H1 (cell line): ENCODE results near the gene SAMD4A. TPM values are rescaled to one million over a fixed set of nuclear protein-coding genes. Genes with fewer than 3 reads are reported as not detected.

Experiments used
- CTCF ChIA-PET: fragments of 300-600 bp; sonication (Branson Sonifier 250); formaldehyde crosslinking; loops from one replicate; lab custom pipeline; 2021; ENCODE audit not compliant: partially characterized antibody; lab: Charles Lee
- POLR2A ChIA-PET: fragments of 300-600 bp; sonication (Branson Sonifier 250); formaldehyde crosslinking; loops from one replicate; lab custom pipeline; 2021; ENCODE audit warnings: inconsistent platforms; ENCODE audit not compliant: partially characterized antibody; lab: Charles Lee
- DNase-seq, 2 experiments: peaks; one replicate each; pipeline versions ENCODE4 v3.0.0 to v3.0.0-alpha.2; 2010 to 2022; ENCODE audit warnings: low spot score in 2 of 2, low read depth in 1 of 2, mixed read lengths in 1 of 2
- FAIRE-seq: peaks from 2 replicates; lab custom pipeline; 2011; peaks lifted over from hg19 to GRCh38; lab: Jason Lieb, UNC
- H2AFZ ChIP-seq: 2 replicates; pipeline ENCODE4 v1.8.1; 2012; ENCODE audit warnings: low read length, inconsistent platforms
- H2AK5ac ChIP-seq: 2 replicates; pipeline ENCODE4 v1.6.1; 2013; ENCODE audit warnings: low read depth, low read length
- H2BK120ac ChIP-seq: replicated peaks from 2 replicates; pipeline ENCODE3; 2013; ENCODE audit warnings: low read depth, low read length, inconsistent platforms
- H2BK12ac ChIP-seq: 2 replicates; pipeline ENCODE4 v1.6.1; 2013; ENCODE audit warnings: low read depth, low read length
- H2BK15ac ChIP-seq: 2 replicates; pipeline ENCODE4 v1.6.1; 2013; ENCODE audit warnings: low read length
- H2BK20ac ChIP-seq: 2 replicates; pipeline ENCODE4 v1.6.1; 2013; ENCODE audit warnings: low read length
- H2BK5ac ChIP-seq: 2 replicates; pipeline ENCODE4 v1.6.1; 2013; ENCODE audit warnings: low read depth, low read length
- H3K14ac ChIP-seq: 2 replicates; pipeline ENCODE4 v1.6.1; 2013; ENCODE audit warnings: inconsistent platforms; ENCODE audit not compliant: insufficient read length
- H3K18ac ChIP-seq: 2 replicates; pipeline ENCODE4 v1.6.1; 2013; ENCODE audit warnings: low read length; ENCODE audit errors: extremely low read depth
- H3K23ac ChIP-seq: 2 replicates; pipeline ENCODE4 v1.6.1; 2013; ENCODE audit warnings: inconsistent platforms; ENCODE audit not compliant: insufficient read length
- H3K23me2 ChIP-seq: 2 replicates; pipeline ENCODE4 v1.6.1; 2013; ENCODE audit warnings: low read depth, low read length
- H3K27ac ChIP-seq: 2 replicates; pipeline ENCODE4 v1.6.1; 2011; ENCODE audit warnings: low read depth, low read length, inconsistent platforms
- H3K27me3 ChIP-seq, 4 experiments: replicated peaks in 1 of 4; 1 replicate in 1 of 4; 2 replicates in 3 of 4; pipeline versions ENCODE4 v1.6.1 to v1.8.1; 2011 to 2013; ENCODE audit warnings: low read length in 3 of 4, mild to moderate bottlenecking in 3 of 4, inconsistent platforms in 2 of 4, mixed read lengths in 2 of 4, moderate library complexity in 1 of 4; ENCODE audit not compliant: control insufficient read depth in 3 of 4, insufficient read depth in 3 of 4; ENCODE audit errors: extremely low read depth in 1 of 4
- H3K36me3 ChIP-seq, 4 experiments: 2 replicates each; pipeline versions ENCODE4 v1.6.1 to v1.8.1; 2011 to 2013; ENCODE audit warnings: mild to moderate bottlenecking in 4 of 4, low read length in 3 of 4, moderate library complexity in 2 of 4, control low read depth in 1 of 4, inconsistent platforms in 1 of 4; ENCODE audit not compliant: insufficient read depth in 4 of 4, control insufficient read depth in 2 of 4
- H3K4ac ChIP-seq: replicated peaks from 2 replicates; pipeline ENCODE3; 2013; ENCODE audit warnings: low read length, low read depth, mixed read lengths, inconsistent platforms; ENCODE audit not compliant: insufficient read length
- H3K4me1 ChIP-seq, 4 experiments: replicated peaks in 1 of 4; 1 replicate in 1 of 4; 2 replicates in 3 of 4; pipeline versions ENCODE4 v1.6.1 to v1.8.1; 2011 to 2013; ENCODE audit warnings: low read length in 3 of 4, inconsistent platforms in 2 of 4, mixed read lengths in 1 of 4; ENCODE audit not compliant: insufficient read depth in 4 of 4, control insufficient read depth in 3 of 4
- H3K4me2 ChIP-seq, 2 experiments: 2 replicates each; pipeline versions ENCODE4 v1.6.1 to v1.8.1; 2011 to 2013; ENCODE audit warnings: low read depth in 2 of 2, low read length in 2 of 2, control low read depth in 1 of 2, inconsistent platforms in 1 of 2, mild to moderate bottlenecking in 1 of 2; ENCODE audit not compliant: insufficient read depth in 1 of 2
- H3K4me3 ChIP-seq, 4 experiments: fragments of 200-600, 300-600 bp in 1 of 4; sonication (generic), shearing (Covaris generic), sonication (Bioruptor Twin) in 1 of 4; 2 replicates each; pipeline versions ENCODE4 v1.5.1 to v1.8.1; 2011 to 2016; ENCODE audit warnings: low read length in 4 of 4, low read depth in 3 of 4, control low read depth in 2 of 4, inconsistent platforms in 2 of 4, mild to moderate bottlenecking in 2 of 4, mixed read lengths in 1 of 4, moderate library complexity in 1 of 4; ENCODE audit not compliant: insufficient read depth in 2 of 4; ENCODE audit errors: extremely low read depth in 1 of 4
- H3K56ac ChIP-seq: replicated peaks from 2 replicates; pipeline ENCODE3; 2013; ENCODE audit warnings: low read depth, mild to moderate bottlenecking, mixed read lengths, low read length, inconsistent platforms; ENCODE audit not compliant: insufficient read length
- H3K79me1 ChIP-seq: 2 replicates; pipeline ENCODE4 v1.6.1; 2013; ENCODE audit warnings: low read depth, low read length, control low read depth
- H3K79me2 ChIP-seq, 2 experiments: 2 replicates each; pipeline versions ENCODE4 v1.6.1 to v1.8.1; 2012 to 2013; ENCODE audit warnings: low read length in 2 of 2, mild to moderate bottlenecking in 2 of 2, inconsistent platforms in 1 of 2; ENCODE audit not compliant: insufficient read depth in 2 of 2, control insufficient read depth in 1 of 2
- H3K9ac ChIP-seq, 4 experiments: replicated peaks in 1 of 4; 1 replicate in 1 of 4; 2 replicates in 3 of 4; pipeline versions ENCODE4 v1.6.1 to v1.8.1; 2011 to 2013; ENCODE audit warnings: low read depth in 3 of 4, low read length in 3 of 4, control low read depth in 2 of 4, mild to moderate bottlenecking in 2 of 4, moderate library complexity in 2 of 4, inconsistent platforms in 1 of 4; ENCODE audit errors: extremely low read depth in 1 of 4
- H3K9me3 ChIP-seq, 2 experiments: 2 replicates each; pipeline versions ENCODE4 v1.6.1 to v1.8.1; 2012 to 2013; ENCODE audit warnings: mild to moderate bottlenecking in 2 of 2, moderate library complexity in 2 of 2, control low read depth in 1 of 2, inconsistent platforms in 1 of 2, low read depth in 1 of 2, low read length in 1 of 2, mixed read lengths in 1 of 2; ENCODE audit not compliant: insufficient read depth in 2 of 2
- H4K20me1 ChIP-seq, 2 experiments: replicated peaks in 1 of 2; 2 replicates each; pipeline versions ENCODE3 to v1.8.1; 2011 to 2013; ENCODE audit warnings: inconsistent platforms in 2 of 2, low read length in 2 of 2, mild to moderate bottlenecking in 1 of 2; ENCODE audit not compliant: insufficient read depth in 2 of 2, control insufficient read depth in 1 of 2
- H4K5ac ChIP-seq: 2 replicates; pipeline ENCODE4 v1.6.1; 2013; ENCODE audit warnings: low read length, low read depth, mixed read lengths, inconsistent platforms; ENCODE audit not compliant: insufficient read length
- H4K8ac ChIP-seq: 2 replicates; pipeline ENCODE4 v1.8.0; 2013; ENCODE audit warnings: mild to moderate bottlenecking, moderate library complexity, low read length, inconsistent platforms; ENCODE audit not compliant: insufficient read depth; ENCODE audit errors: extremely low read depth
- H4K91ac ChIP-seq: replicated peaks from 2 replicates; pipeline ENCODE3; 2013; ENCODE audit warnings: low read length, mixed read lengths, inconsistent platforms; ENCODE audit not compliant: insufficient read length
- BACH1 ChIP-seq: IDR thresholded peaks from 2 replicates; pipeline ENCODE4 v1.6.1; 2012; ENCODE audit warnings: low read length, improper control_type of control experiment
- BCL11A ChIP-seq, 2 experiments: IDR thresholded peaks; one replicate each; pipeline ENCODE4 v1.6.1; 2011; ENCODE audit warnings: low read depth in 2 of 2, low read length in 2 of 2, mild to moderate bottlenecking in 2 of 2
- BRCA1 ChIP-seq: IDR thresholded peaks from 2 replicates; pipeline ENCODE4 v1.6.1; 2012; ENCODE audit warnings: low read depth, low read length, improper control_type of control experiment
- CREB1 ChIP-seq: IDR thresholded peaks from 2 replicates; pipeline ENCODE4 v1.6.1; 2012; ENCODE audit warnings: inconsistent platforms
- EGR1 ChIP-seq: IDR thresholded peaks from 2 replicates; pipeline ENCODE4 v1.6.1; 2011; ENCODE audit warnings: low read depth, low read length, borderline replicate concordance
- EP300 ChIP-seq, 2 experiments: IDR thresholded peaks; 1 replicate in 1 of 2; 2 replicates in 1 of 2; pipeline ENCODE4 v1.6.1; 2011 to 2012; ENCODE audit warnings: low read depth in 2 of 2, low read length in 2 of 2, mild to moderate bottlenecking in 2 of 2, borderline replicate concordance in 1 of 2, inconsistent platforms in 1 of 2, moderate library complexity in 1 of 2
- GTF2F1 ChIP-seq: IDR thresholded peaks from 2 replicates; pipeline ENCODE4 v1.6.1; 2012; ENCODE audit warnings: low read depth, low read length, improper control_type of control experiment, borderline replicate concordance
- HDAC2 ChIP-seq, 2 experiments: fragments of 300-600 bp in 1 of 2; sonication (generic) in 1 of 2; IDR thresholded peaks; 2 replicates each; pipeline ENCODE4 v1.6.1; 2011 to 2012; ENCODE audit warnings: low read depth in 2 of 2, low read length in 2 of 2, mild to moderate bottlenecking in 2 of 2, moderate library complexity in 2 of 2, borderline replicate concordance in 1 of 2, inconsistent platforms in 1 of 2
- MAFK ChIP-seq: IDR thresholded peaks from 2 replicates; pipeline ENCODE4 v1.6.1; 2012; ENCODE audit warnings: low read depth, mild to moderate bottlenecking, improper control_type of control experiment, low read length
- RNF2 ChIP-seq: fragments of 200-900, 300-1000 bp; sonication (generic); IDR thresholded peaks from 2 replicates; pipeline ENCODE4 v1.7.1; 2016; ENCODE audit warnings: borderline replicate concordance, low read depth, mild to moderate bottlenecking, antibody characterized with exemption, low read length; ENCODE audit not compliant: poor library complexity, severe bottlenecking; ENCODE audit errors: missing control alignments
- SP4 ChIP-seq: IDR thresholded peaks from 2 replicates; pipeline ENCODE4 v1.6.1; 2012; ENCODE audit warnings: low read length, inconsistent platforms
- TAF7 ChIP-seq: optimal IDR thresholded peaks from 2 replicates; pipeline ENCODE3; 2011; ENCODE audit warnings: low read depth, mild to moderate bottlenecking, inconsistent platforms, low read length, moderate library complexity, borderline replicate concordance
- TBP ChIP-seq: IDR thresholded peaks from 2 replicates; pipeline ENCODE4 v1.6.1; 2011; ENCODE audit warnings: low read depth, low read length, improper control_type of control experiment
- WGBS, 2 experiments: shearing (Covaris generic) in 1 of 2; methylation state at CpG; one replicate each; pipeline versions ENCODE4 v1.1.6 to v1.1.7; 2013 to 2015; ENCODE audit warnings: low lambda C conversion rate in 2 of 2, mixed read lengths in 2 of 2, inconsistent platforms in 1 of 2, low coverage in 1 of 2, missing lambda C conversion rate in 1 of 2; ENCODE audit not compliant: insufficient replicate concordance in 2 of 2, insufficient coverage in 1 of 2, insufficient read length in 1 of 2; ENCODE audit errors: extremely low coverage in 1 of 2, missing lambda C conversion rate in 1 of 2; 5-methylcytosine and 5-hydroxymethylcytosine counted together
- polyA plus RNA-seq, 7 experiments: library from polyadenylated mRNA; depleted of rRNA in 3 of 7; stranded (reverse) in 5 of 7; unstranded in 2 of 7; fragments of >200 nt in 5 of 7; fragments of 200-250 nt in 2 of 7; gene quantifications; 1 replicate in 5 of 7; 2 replicates in 1 of 7; 4 replicates in 1 of 7; pipeline versions ENCODE4 v1.2.1 to v1.2.3, GENCODE V29; 2011 to 2013; ENCODE audit warnings: missing spikeins in 2 of 7, mixed read lengths in 2 of 7
- total RNA-seq: library from RNA; stranded (reverse); fragmentation: NEBNext Ultra II Directional; extraction: Animal tissue kit (Norgen Biotek cat#: 25700); gene quantifications from 2 replicates; pipeline ENCODE4 v1.2.1, GENCODE V29; 2021
- TF ChIP-seq, protein P1 (sequence below): IDR thresholded peaks from 2 replicates; pipeline ENCODE4 v1.6.1; 2012; ENCODE audit warnings: inconsistent platforms

The SAMD4A gene
- total and polyA plus RNA-seq, 2 of the 8 experiments (the other 6 are each of a cell fraction or from before 2014, with no cell fraction given), result 2.4 to 12.3 TPM

DNA sequence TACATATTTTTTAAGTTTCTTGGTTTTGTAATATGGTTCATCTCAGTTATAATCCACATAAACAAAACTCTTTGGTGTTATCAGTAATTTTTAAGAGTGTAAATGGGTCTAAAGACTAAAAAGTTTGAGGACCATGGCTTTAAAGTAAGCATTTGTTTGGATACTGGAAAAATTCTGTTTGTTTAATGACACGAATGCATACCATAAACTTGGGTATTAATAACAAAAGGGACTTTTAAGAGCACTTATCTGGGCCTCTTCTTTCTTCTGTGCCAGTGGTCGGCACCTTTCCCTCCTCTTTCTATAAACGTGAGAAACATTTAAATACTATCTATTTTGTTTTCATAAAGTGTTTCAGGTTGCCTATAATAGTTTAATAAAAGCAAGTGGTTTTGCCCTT, 47.4 kb downstream of the SAMD4A start:
- WGBS, 2 experiments, result 87% methylated on average over 3 of the region's 3 CpGs; no CpG with 5 or more reads in 1 of the 2 experiments
- TF ChIP-seq BCL11A (IDR thresholded peaks at IDR 0.05; ENCODE audit: low read depth in 2 of 2, low read length in 2 of 2) (no peak), TBP (no peak), MAFK (no peak), BACH1 (no peak), RNF2 (no peak), BRCA1 (no peak), TAF7 (no peak), EGR1 (no peak), GTF2F1 (no peak), EP300 (IDR thresholded peaks at IDR 0.05; ENCODE audit: borderline replicate concordance in 1 of 2, low read depth in 2 of 2, low read length in 2 of 2) (no peak), HDAC2 (IDR thresholded peaks at IDR 0.05; ENCODE audit: borderline replicate concordance in 1 of 2, low read depth in 2 of 2, low read length in 2 of 2) (no peak), CREB1 (no peak), SP4 (no peak)
- TF ChIP-seq, protein P1, sequence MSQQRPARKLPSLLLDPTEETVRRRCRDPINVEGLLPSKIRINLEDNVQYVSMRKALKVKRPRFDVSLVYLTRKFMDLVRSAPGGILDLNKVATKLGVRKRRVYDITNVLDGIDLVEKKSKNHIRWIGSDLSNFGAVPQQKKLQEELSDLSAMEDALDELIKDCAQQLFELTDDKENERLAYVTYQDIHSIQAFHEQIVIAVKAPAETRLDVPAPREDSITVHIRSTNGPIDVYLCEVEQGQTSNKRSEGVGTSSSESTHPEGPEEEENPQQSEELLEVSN, result no peak

More for the DNA sequence above, 47.4 kb downstream of the SAMD4A start:
- CTCF ChIA-PET, result no interaction called here
- Histone ChIP-seq H3K4me3 (no peak overlapping the region), H3K23me2 (no peaks in the 10 kb centered on the region), H3K4me1 (no peaks in the 10 kb centered on the region), H3K27ac (no peak overlapping the region), H2BK120ac (no peak overlapping the region), H4K20me1 (no peaks in the 10 kb centered on the region), H3K79me1 (no peaks in the 10 kb centered on the region), H2BK15ac (no peak overlapping the region), H3K4me2 (no peak overlapping the region), H4K5ac (no peak overlapping the region), H2BK5ac (no peak overlapping the region), H3K36me3 (no peaks in the 10 kb centered on the region), H2BK12ac (no peak overlapping the region), H3K79me2 (no peaks in the 10 kb centered on the region), H2BK20ac (no peak overlapping the region), H3K14ac (no peak overlapping the region), H4K91ac (no peak overlapping the region), H3K9ac (no peak overlapping the region), H3K56ac (no peak overlapping the region), H3K9me3 (no peaks in the 10 kb centered on the region), H2AFZ (no peak overlapping the region), H3K4ac (no peak overlapping the region), H3K27me3 (no peaks in the 10 kb centered on the region), H3K18ac (no peak overlapping the region), H4K8ac (no peak overlapping the region), H2AK5ac (no peak overlapping the region), H3K23ac (no peak overlapping the region)
- FAIRE-seq (no peak), DNase-seq (no peak)
- POLR2A ChIA-PET, result no interaction called here
